ENCODE data around the gene PTPN20.

DNA sequence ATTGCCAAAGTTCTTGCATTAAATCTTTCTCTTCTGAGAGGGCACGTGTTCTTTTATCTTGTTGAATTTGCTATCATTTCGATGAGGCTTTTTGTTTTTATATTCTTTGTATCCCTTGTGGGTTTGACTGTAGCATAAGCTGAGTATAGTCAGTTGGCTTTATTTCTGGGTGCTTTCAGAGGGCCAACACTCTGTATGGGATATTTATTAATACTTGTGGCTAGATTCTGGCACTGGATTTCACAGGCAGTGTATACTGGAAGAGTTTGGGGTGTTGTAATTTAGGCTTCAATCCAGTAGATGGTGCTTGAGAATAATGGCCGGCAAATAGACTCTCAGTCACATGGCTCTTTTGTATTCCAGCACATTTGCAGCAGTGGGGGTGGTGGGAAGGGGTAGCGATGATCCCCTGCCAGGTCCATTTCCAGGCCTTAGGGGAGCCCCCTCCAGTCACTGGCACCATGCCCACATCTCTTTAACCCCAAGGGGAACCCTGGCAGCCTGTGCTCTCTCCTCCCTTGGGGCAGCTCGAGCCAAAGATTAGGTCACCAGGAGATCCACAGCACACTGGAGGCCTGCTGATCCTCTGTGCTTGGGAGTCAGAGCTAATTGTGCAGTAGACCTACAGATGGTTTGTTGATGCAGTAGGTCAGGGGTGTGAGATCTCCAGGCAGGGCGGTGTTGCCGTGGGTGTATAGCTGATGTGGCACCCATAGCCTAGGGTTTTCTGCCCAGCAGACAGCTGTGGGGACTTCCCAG lies 81.8 kb downstream of the PTPN20 start:
- TF ChIP-seq POLR2A (IDR thresholded peaks at IDR 0.05; ENCODE audit: low read length) (no peak), GATA1 (IDR thresholded peaks at IDR 0.05; ENCODE audit: low read depth, low read length) (no peak)

Data from erythroblast (primary cell).